GM10248 (cell line): ENCODE measurements around the gene KRTAP3-2.

Experiments used
- CTCF ChIA-PET: fragments of 300-600 bp; sonication (Branson Sonifier 250); formaldehyde crosslinking; extraction: SDS; loops from one replicate; lab custom pipeline; 2021; ENCODE audit warnings: antibody characterized with exemption; lab: Yijun Ruan, JAX
- POLR2A ChIA-PET: fragments of 350-650 bp; sonication (Branson Sonifier 250); formaldehyde crosslinking; extraction: SDS; loops from one replicate; lab custom pipeline; 2020; ENCODE audit warnings: antibody characterized with exemption; lab: Yijun Ruan, JAX
- DNase-seq: peaks from one replicate; pipeline ENCODE4 v3.0.0; 2012; ENCODE audit errors: extremely low spot score
- TF ChIP-seq, protein P1 (sequence below): IDR thresholded peaks from 2 replicates; pipeline ENCODE4 v1.5.1; 2012; ENCODE audit warnings: mild to moderate bottlenecking, low read depth; ENCODE audit errors: extremely low read depth, missing control alignments, control extremely low read depth

The KRTAP3-2 gene

DNA sequence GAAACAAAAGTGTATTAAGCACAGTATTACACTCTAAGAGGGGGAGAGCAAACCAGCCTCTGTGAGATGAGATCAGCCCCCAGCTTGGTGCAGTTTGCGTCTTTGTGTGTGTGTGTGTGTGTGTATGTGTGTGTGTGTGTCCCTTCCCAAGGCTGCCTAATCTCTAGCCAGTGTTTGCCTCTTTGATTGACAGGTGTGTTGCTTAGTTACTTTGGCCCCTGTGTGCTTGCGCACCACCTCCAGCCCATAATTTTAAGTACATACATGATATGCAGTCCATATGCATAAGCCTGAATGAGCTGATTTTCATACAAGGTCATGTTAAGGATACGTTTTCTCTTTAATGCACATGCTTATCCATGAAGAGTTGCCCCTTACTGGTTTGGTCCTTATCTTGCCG lies 2.1 kb upstream of the KRTAP3-2 start:
- TF ChIP-seq, protein P1, sequence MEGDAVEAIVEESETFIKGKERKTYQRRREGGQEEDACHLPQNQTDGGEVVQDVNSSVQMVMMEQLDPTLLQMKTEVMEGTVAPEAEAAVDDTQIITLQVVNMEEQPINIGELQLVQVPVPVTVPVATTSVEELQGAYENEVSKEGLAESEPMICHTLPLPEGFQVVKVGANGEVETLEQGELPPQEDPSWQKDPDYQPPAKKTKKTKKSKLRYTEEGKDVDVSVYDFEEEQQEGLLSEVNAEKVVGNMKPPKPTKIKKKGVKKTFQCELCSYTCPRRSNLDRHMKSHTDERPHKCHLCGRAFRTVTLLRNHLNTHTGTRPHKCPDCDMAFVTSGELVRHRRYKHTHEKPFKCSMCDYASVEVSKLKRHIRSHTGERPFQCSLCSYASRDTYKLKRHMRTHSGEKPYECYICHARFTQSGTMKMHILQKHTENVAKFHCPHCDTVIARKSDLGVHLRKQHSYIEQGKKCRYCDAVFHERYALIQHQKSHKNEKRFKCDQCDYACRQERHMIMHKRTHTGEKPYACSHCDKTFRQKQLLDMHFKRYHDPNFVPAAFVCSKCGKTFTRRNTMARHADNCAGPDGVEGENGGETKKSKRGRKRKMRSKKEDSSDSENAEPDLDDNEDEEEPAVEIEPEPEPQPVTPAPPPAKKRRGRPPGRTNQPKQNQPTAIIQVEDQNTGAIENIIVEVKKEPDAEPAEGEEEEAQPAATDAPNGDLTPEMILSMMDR, result no peak
- POLR2A ChIA-PET, result no interaction called here
- CTCF ChIA-PET, result interaction anchor here (1.1 kb wide), 1 partner anchor 16 kb away, joined by 3 read pairs; no protein-coding TSS in a partner anchor
- no peak for DNase-seq

DNA sequence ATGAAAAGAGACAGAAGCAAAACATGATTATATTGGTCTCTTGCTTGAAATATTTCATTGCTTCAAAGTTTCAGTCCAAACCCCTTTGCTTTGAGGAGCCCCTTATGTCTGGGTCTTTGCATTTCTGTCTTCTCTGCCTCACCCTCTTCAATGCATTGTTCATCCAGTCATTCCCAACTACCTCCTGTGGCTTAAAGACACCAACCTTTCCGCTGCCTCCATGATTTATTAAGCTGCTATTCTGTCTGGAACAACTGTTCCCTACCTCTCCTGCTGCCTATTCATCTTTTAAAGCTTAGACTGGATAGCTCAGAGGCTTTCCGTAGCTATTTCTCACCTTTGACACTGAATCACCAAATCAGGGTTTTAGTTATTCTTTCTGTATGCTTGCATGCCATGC lies 2.3 kb downstream of the KRTAP3-2 start:
- CTCF ChIA-PET, result interaction anchor here (1.1 to 1.3 kb wide), 2 partner anchors 9 to 10 kb away, joined by 3 read pairs; no protein-coding TSS in a partner anchor

DNA sequence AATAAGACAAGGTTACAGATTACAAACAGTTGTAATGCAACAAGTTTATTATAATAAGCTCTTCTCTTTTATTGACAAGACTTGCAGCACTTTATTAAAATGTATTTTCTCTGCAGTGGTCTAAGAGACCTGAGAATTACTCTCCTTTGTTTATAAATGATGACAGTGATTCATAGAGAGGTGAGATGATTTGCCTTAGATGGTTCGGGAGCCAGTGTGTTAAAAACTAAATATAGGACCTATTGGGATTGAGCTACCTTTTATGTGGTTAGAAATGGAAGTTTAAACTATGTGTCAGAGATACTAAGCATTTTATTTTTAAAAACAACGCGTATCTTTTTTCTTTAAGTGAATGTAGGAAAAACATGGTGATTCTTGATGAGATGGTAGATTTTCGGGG lies 2.9 kb downstream of the KRTAP3-2 start:
- POLR2A ChIA-PET, result no interaction called here
- CTCF ChIA-PET, result interaction anchor here (1.1 kb wide), 1 partner anchor 10 kb away, joined by 3 read pairs; no protein-coding TSS in a partner anchor
- TF ChIP-seq, protein P1, result no peak
- DNase-seq, result no peak

More for the DNA sequence above, 2.3 kb downstream of the KRTAP3-2 start:
- DNase-seq, result no peak
- TF ChIP-seq, protein P1, result no peak
- POLR2A ChIA-PET, result no interaction called here

DNA sequence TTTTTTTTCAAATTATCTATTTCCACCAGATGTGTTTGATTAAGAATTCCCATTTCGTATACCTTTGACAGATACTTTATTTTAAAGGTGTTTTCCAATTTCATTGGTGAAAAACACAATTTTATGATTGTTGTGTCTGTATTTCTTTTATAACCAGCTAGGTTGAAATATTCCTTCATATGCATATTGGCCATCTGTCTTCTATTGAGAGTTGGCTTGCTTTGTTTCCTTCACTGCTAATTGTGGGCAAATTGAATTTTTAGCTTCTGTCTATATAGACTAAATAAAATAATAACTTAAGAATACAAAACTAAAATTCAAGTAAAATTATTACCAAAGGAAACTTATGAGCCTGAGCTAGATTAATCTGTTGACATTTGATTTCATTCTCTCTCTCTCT lies 4.6 kb downstream of the KRTAP3-2 start:
- TF ChIP-seq, protein P1, result no peak
- DNase-seq, result no peak
- ChIA-PET CTCF (interaction anchor here (1.2 kb wide), 1 partner anchor 11 kb away, joined by 4 read pairs; no protein-coding TSS in a partner anchor), POLR2A (no interaction called here)

DNA sequence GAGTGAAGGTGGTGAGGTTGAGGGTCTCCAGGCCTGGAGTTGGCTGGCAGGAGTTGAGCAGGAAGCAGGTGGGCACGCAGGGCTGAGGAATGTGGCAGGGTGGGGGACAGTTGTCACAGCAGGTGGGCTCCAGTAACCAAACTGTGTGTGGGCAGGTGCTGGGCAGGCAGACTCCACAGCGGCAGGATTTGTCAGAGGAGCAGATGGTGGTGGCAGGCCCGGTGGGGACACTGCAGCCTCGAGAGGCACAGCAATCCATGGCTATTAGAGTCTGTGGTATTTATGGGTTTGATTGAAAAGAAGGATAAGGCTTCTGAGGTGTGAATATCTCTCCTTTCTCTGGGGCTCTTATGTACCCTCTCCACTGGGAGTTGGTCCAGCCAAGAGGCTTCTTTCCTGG lies 5.9 kb downstream of the KRTAP3-2 start, which contains the start of gene KRTAP3-3:
KRTAP3-3 (minus strand) TSS at position 326 of the 400 bp plus-strand sequence; CDS start at position 259, 67 bp downstream.
- CTCF ChIA-PET, result no interaction called here
- DNase-seq, result no peak

DNA sequence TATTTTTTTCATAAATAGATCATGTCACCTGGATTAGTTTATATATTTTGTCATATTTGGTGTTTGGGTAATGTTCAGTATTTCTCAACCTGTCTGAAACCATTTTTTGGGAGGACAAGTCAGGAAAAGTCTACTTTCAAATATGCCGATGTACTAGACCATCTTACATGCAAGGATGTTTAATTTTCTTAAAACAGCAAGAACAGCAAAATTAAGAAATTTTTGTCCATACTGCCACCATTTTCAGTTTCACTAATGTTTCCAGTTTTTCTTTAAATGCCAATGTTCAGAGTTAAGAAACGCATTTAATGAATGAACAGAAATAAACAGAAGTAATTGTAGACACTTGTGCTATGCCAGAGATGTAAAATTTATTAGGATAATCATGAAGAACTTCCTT lies 6.6 kb downstream of the KRTAP3-2 start:
- ChIA-PET CTCF (no interaction called here), POLR2A (no interaction called here)
- DNase-seq, result no peak
- TF ChIP-seq, protein P1, result no peak

More for the DNA sequence above, 5.9 kb downstream of the KRTAP3-2 start, which contains the start of gene KRTAP3-3:
- POLR2A ChIA-PET, result no interaction called here
- TF ChIP-seq, protein P1, result no peak
